HepG2 (cell line): ENCODE measurements around the gene CFAP210. TPM values are rescaled to one million over a fixed set of nuclear protein-coding genes. Genes with fewer than 3 reads are reported as not detected.

ENCODE experiments used
- AHR ChIP-seq: IDR thresholded peaks from 2 replicates; pipeline ENCODE4 v1.6.1; 2018; ENCODE audit warnings: missing genetic modification reagents, missing compliant biosample characterization
- ASH2L ChIP-seq: fragments of 300-600, 200-600 bp; sonication (generic); IDR thresholded peaks from 2 replicates; pipeline ENCODE4 v1.7.0; 2017; ENCODE audit warnings: low read depth, mild to moderate bottlenecking, moderate library complexity, mixed read lengths, low read length; ENCODE audit not compliant: insufficient read length
- ATAD3A ChIP-seq: sonication (generic); formaldehyde crosslinking; IDR thresholded peaks from 2 replicates; pipeline ENCODE4 v1.4.0; 2020; ENCODE audit warnings: missing genetic modification reagents
- BORCS8-MEF2B ChIP-seq: sonication (generic); formaldehyde crosslinking; IDR thresholded peaks from 2 replicates; pipeline ENCODE4 v1.8.0; 2022; ENCODE audit warnings: mild to moderate bottlenecking, missing genetic modification reagents
- CC2D1A ChIP-seq: sonication (generic); formaldehyde crosslinking; IDR thresholded peaks from 2 replicates; pipeline ENCODE4 v1.8.1; 2023; ENCODE audit warnings: mild to moderate bottlenecking, missing genetic modification reagents
- GABPB1 ChIP-seq: IDR thresholded peaks from 2 replicates; pipeline ENCODE4 v1.6.1; 2016; ENCODE audit warnings: mild to moderate bottlenecking, missing genetic modification reagents, moderate library complexity, missing compliant biosample characterization
- GFI1 ChIP-seq: sonication (generic); formaldehyde crosslinking; IDR thresholded peaks from 2 replicates; pipeline ENCODE4 v1.5.0; 2020; ENCODE audit warnings: missing genetic modification reagents, mild to moderate bottlenecking, borderline replicate concordance
- HMGA1 ChIP-seq: sonication (generic); formaldehyde crosslinking; conservative IDR thresholded peaks from 2 replicates; pipeline ENCODE4 v1.4.0; 2020; ENCODE audit warnings: missing genetic modification reagents
- NCOA5 ChIP-seq: sonication (generic); formaldehyde crosslinking; IDR thresholded peaks from 2 replicates; pipeline ENCODE4 v1.4.0; 2020; ENCODE audit warnings: missing genetic modification reagents
- NFE2 ChIP-seq: sonication (generic); formaldehyde crosslinking; IDR thresholded peaks from 2 replicates; pipeline ENCODE4 v1.4.0; 2020; ENCODE audit warnings: missing genetic modification reagents
- POLR2A ChIP-seq, 2 experiments: IDR thresholded peaks; 2 replicates each; pipeline ENCODE4 v1.6.1; 2011; ENCODE audit warnings: low read depth in 2 of 2, low read length in 2 of 2, mild to moderate bottlenecking in 1 of 2, moderate library complexity in 1 of 2; ENCODE audit not compliant: insufficient read depth in 1 of 2
- SOX13 ChIP-seq, 3 experiments: fragments of 450-650 bp in 1 of 3; sonication (generic) in 1 of 3; formaldehyde crosslinking in 1 of 3; IDR thresholded peaks in 2 of 3; conservative IDR thresholded peaks in 1 of 3; 2 replicates each; pipeline versions ENCODE4 v1.5.0 to v1.6.1; 2016 to 2020; ENCODE audit warnings: antibody characterized with exemption in 1 of 3, mild to moderate bottlenecking in 1 of 3, missing compliant biosample characterization in 1 of 3, missing genetic modification reagents in 1 of 3, moderate library complexity in 1 of 3
- TCF7 ChIP-seq: sonication (generic); IDR thresholded peaks from 2 replicates; pipeline ENCODE4 v1.6.1; 2016; ENCODE audit warnings: antibody characterized with exemption, low read depth
- THAP11 ChIP-seq: IDR thresholded peaks from 2 replicates; pipeline ENCODE4 v1.6.1; 2016; ENCODE audit warnings: missing biosample characterization, missing genetic modification reagents
- U2AF1 ChIP-seq: fragments of 200-400 bp; formaldehyde crosslinking; optimal IDR thresholded peaks from 2 replicates; pipeline ENCODE3; 2017; ENCODE audit warnings: mild to moderate bottlenecking, low read depth, low read length
- ZNF644 ChIP-seq: IDR thresholded peaks from 2 replicates; pipeline ENCODE4 v1.6.1; 2016; ENCODE audit warnings: low read depth
- ZNF660 ChIP-seq: sonication (generic); formaldehyde crosslinking; IDR thresholded peaks from 2 replicates; pipeline ENCODE4 v1.5.1; 2020; ENCODE audit warnings: mild to moderate bottlenecking, low read depth, missing genetic modification reagents, borderline replicate concordance
- ZNF703 ChIP-seq: sonication (generic); formaldehyde crosslinking; IDR thresholded peaks from 2 replicates; pipeline ENCODE4 v1.5.1; 2020; ENCODE audit warnings: missing genetic modification reagents, mild to moderate bottlenecking, moderate library complexity, borderline replicate concordance
- ZNF747 ChIP-seq: sonication (generic); formaldehyde crosslinking; IDR thresholded peaks from 2 replicates; pipeline ENCODE4 v1.8.1; 2023; ENCODE audit warnings: missing genetic modification reagents, mild to moderate bottlenecking, borderline replicate concordance
- ZNF749 ChIP-seq: sonication (generic); formaldehyde crosslinking; IDR thresholded peaks from 2 replicates; pipeline ENCODE4 v1.8.0; 2022; ENCODE audit warnings: mild to moderate bottlenecking, missing genetic modification reagents, moderate library complexity, borderline replicate concordance
- ZNF878 ChIP-seq: sonication (generic); formaldehyde crosslinking; IDR thresholded peaks from 2 replicates; pipeline ENCODE4 v1.8.1; 2023; ENCODE audit warnings: mild to moderate bottlenecking, missing genetic modification reagents, moderate library complexity
- polyA plus RNA-seq, 8 experiments: library from polyadenylated mRNA; depleted of rRNA in 3 of 8; stranded (reverse) in 7 of 8; unstranded in 1 of 8; fragments of >200 nt; fragmentation: Illumina TruSeq in 4 of 8; extraction: Trizol in 4 of 8; gene quantifications; 2 replicates each; pipeline versions ENCODE4 v1.2.1 to v1.2.3, GENCODE V29; 2011 to 2016; ENCODE audit warnings: low read depth in 4 of 8, missing spikeins in 1 of 8, mixed read lengths in 1 of 8; ENCODE audit not compliant: insufficient read depth in 1 of 8
- total RNA-seq, 5 experiments: library from RNA; depleted of rRNA; stranded (reverse); fragments of >200 nt; fragmentation: Illumina TruSeq; extraction: Trizol; gene quantifications; 2 replicates each; pipeline ENCODE4 v1.2.3, GENCODE V29; 2016; ENCODE audit warnings: low read depth in 1 of 5
- TF ChIP-seq, protein P1 (sequence below): sonication (generic); formaldehyde crosslinking; IDR thresholded peaks from 2 replicates; pipeline ENCODE4 v1.4.0; 2020; ENCODE audit warnings: missing genetic modification reagents
- TF ChIP-seq, protein P2 (sequence below): sonication (generic); formaldehyde crosslinking; IDR thresholded peaks from 2 replicates; pipeline ENCODE4 v1.4.0; 2020; ENCODE audit warnings: mild to moderate bottlenecking, missing genetic modification reagents
- TF ChIP-seq, protein P3 (sequence below): sonication (generic); formaldehyde crosslinking; IDR thresholded peaks from 2 replicates; pipeline ENCODE4 v1.8.1; 2023; ENCODE audit warnings: mild to moderate bottlenecking, missing genetic modification reagents
- TF ChIP-seq, protein P4 (sequence below): IDR thresholded peaks from 2 replicates; pipeline ENCODE4 v1.6.1; 2018; ENCODE audit warnings: missing genetic modification reagents

The CFAP210 gene
- total and polyA plus RNA-seq, 2 of the 13 experiments (the other 11 are each of a cell fraction or from before 2014, with no cell fraction given), result 0.18 TPM; not detected in 1

DNA sequence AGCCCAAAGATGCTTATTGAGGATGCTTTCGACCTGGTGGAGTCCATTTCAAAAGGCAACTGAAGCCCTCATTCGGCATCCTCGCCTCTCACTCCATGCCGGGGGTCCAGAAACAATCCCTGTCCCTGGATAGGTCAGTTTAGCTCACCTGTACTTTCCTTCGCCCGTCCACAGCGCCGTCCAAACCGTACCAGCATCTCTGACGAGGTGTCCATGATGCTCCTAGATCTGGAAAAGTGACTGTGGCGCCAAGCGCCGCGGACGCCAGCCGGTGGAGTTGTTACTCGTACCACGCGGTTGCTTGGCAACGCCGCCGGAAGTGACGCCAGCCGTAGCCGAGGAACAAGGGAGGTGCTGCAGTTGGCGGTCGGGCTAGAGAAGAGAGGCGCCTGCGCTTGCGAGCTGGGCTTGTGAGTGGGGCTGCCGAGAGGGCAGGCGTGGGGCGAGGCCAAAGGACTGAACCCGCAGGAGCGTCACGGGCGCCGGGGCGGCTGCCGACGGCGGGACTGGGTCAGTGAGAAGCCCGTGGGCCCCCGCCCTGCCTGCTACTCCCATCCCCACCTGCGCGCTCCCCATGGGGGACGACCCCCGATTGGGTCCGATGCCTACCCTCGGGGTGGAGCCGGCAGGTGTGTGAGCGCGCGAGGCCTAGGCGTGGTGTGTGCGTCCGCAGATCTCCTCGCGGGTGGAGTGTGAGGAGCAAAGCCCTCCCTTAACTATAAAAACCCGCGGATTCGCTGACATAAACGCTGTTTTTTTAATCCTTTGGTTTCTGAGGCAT, at the start of gene CFAP210, which contains the start of gene PHOSPHO2 (continued):
- no peak; the same call in 1 of the 2 replicates for TF ChIP-seq ZNF644 (CRISPR knock-in tag)
- peak; percentile 47; the same call in 1 of the 2 replicates for TF ChIP-seq ZNF878 (CRISPR knock-in tag)
- TF ChIP-seq GFI1 (CRISPR knock-in tag), result peak; percentile 35; the same call in 1 of the 2 replicates
- TF ChIP-seq NFE2 (CRISPR knock-in tag), result no peak
- TF ChIP-seq ZNF703, result peak; percentile 87; the same call in 1 of the 2 replicates
- TF ChIP-seq SOX13 (IDR thresholded peaks at IDR 0.05), result no peak
- TF ChIP-seq SOX13 (CRISPR knock-in tag; conservative IDR thresholded peaks at IDR 0.05 in 1 of 2, IDR thresholded peaks at IDR 0.05 in 1 of 2), result peak in 1 of 2 experiments; percentile 47; a peak in 2 of 4 replicates
- no peak for TF ChIP-seq HMGA1 (CRISPR knock-in tag)
- no peak for TF ChIP-seq U2AF1
- peak; percentile 90 for TF ChIP-seq ASH2L
- TF ChIP-seq AHR (CRISPR knock-in tag), result peak; percentile 97
- TF ChIP-seq ZNF747, result peak; percentile 84; the same call in 1 of the 2 replicates
- TF ChIP-seq ZNF660 (CRISPR knock-in tag), result 0 out of 2 replicates have a peak, but pooled peaks have one; percentile 73
- peak; percentile 91; the same call in 1 of the 2 replicates for TF ChIP-seq ZNF749
- TF ChIP-seq, protein P1, sequence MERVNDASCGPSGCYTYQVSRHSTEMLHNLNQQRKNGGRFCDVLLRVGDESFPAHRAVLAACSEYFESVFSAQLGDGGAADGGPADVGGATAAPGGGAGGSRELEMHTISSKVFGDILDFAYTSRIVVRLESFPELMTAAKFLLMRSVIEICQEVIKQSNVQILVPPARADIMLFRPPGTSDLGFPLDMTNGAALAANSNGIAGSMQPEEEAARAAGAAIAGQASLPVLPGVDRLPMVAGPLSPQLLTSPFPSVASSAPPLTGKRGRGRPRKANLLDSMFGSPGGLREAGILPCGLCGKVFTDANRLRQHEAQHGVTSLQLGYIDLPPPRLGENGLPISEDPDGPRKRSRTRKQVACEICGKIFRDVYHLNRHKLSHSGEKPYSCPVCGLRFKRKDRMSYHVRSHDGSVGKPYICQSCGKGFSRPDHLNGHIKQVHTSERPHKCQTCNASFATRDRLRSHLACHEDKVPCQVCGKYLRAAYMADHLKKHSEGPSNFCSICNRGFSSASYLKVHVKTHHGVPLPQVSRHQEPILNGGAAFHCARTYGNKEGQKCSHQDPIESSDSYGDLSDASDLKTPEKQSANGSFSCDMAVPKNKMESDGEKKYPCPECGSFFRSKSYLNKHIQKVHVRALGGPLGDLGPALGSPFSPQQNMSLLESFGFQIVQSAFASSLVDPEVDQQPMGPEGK, result peak; percentile 85
- 0 out of 2 replicates have a peak, but pooled peaks have one; percentile 50 for TF ChIP-seq CC2D1A (CRISPR knock-in tag)
- TF ChIP-seq, protein P2, sequence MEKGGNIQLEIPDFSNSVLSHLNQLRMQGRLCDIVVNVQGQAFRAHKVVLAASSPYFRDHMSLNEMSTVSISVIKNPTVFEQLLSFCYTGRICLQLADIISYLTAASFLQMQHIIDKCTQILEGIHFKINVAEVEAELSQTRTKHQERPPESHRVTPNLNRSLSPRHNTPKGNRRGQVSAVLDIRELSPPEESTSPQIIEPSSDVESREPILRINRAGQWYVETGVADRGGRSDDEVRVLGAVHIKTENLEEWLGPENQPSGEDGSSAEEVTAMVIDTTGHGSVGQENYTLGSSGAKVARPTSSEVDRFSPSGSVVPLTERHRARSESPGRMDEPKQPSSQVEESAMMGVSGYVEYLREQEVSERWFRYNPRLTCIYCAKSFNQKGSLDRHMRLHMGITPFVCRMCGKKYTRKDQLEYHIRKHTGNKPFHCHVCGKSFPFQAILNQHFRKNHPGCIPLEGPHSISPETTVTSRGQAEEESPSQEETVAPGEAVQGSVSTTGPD (CRISPR knock-in tag), result no peak
- TF ChIP-seq POLR2A (IDR thresholded peaks at IDR 0.05; ENCODE audit: insufficient read depth in 1 of 2, low read depth in 2 of 2, low read length in 2 of 2), result peak; percentile 92 to 99
- peak; percentile 88 for TF ChIP-seq THAP11 (CRISPR knock-in tag)
- TF ChIP-seq, protein P3, sequence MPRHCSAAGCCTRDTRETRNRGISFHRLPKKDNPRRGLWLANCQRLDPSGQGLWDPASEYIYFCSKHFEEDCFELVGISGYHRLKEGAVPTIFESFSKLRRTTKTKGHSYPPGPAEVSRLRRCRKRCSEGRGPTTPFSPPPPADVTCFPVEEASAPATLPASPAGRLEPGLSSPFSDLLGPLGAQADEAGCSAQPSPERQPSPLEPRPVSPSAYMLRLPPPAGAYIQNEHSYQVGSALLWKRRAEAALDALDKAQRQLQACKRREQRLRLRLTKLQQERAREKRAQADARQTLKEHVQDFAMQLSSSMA (CRISPR knock-in tag), result peak; percentile 91
- peak; percentile 99 for TF ChIP-seq GABPB1 (CRISPR knock-in tag)
- TF ChIP-seq NCOA5 (CRISPR knock-in tag), result 0 out of 2 replicates have a peak, but pooled peaks have one; percentile 65
- TF ChIP-seq ATAD3A (CRISPR knock-in tag), result no peak
- TF ChIP-seq, protein P4, sequence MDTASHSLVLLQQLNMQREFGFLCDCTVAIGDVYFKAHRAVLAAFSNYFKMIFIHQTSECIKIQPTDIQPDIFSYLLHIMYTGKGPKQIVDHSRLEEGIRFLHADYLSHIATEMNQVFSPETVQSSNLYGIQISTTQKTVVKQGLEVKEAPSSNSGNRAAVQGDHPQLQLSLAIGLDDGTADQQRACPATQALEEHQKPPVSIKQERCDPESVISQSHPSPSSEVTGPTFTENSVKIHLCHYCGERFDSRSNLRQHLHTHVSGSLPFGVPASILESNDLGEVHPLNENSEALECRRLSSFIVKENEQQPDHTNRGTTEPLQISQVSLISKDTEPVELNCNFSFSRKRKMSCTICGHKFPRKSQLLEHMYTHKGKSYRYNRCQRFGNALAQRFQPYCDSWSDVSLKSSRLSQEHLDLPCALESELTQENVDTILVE (CRISPR knock-in tag), result peak; percentile 44; the same call in 1 of the 2 replicates
- no peak for TF ChIP-seq TCF7
- peak; percentile 92; the same call in 1 of the 2 replicates for TF ChIP-seq BORCS8-MEF2B (CRISPR knock-in tag)
